GM19455 (cell line): ENCODE measurements around the gene LETM1.

Source experiments
- ATAC-seq: cut with Tn5 transposase; IDR thresholded peaks from one replicate; pipeline ENCODE4 v1.9.1; 2021; ENCODE audit not compliant: unreplicated experiment

The LETM1 gene

GRCh38 chr4:1856071-1856942 lies at the start of gene LETM1:
Gene LETM1, minus strand, starts transcription at chr4:1856156. Its CDS starts 206 bp downstream, at chr4:1855950.
- peak; percentile 76 for ATAC-seq

- no peak for ATAC-seq
Observed at GRCh38 chr4:1904042-1904441, 48.1 kb upstream of the LETM1 start.

GRCh38 chr4:1903035-1903434 lies 47.1 kb upstream of the LETM1 start:
- ATAC-seq, result no peak

GRCh38 chr4:1902243-1902642 lies 46.3 kb upstream of the LETM1 start:
- ATAC-seq, result no peak

- no peak for ATAC-seq
Observed at GRCh38 chr4:1901127-1901526, 45.2 kb upstream of the LETM1 start.

GRCh38 chr4:1900624-1901023 lies 44.7 kb upstream of the LETM1 start:
- no peak for ATAC-seq

GRCh38 chr4:1900087-1900433 lies 44.1 kb upstream of the LETM1 start:
- no peak for ATAC-seq

GRCh38 chr4:1899149-1900086 lies 43.5 kb upstream of the LETM1 start:
- peak; percentile 60 for ATAC-seq

GRCh38 chr4:1898681-1899080 lies 42.7 kb upstream of the LETM1 start:
- ATAC-seq, result no peak

GRCh38 chr4:1898007-1898406 lies 42.1 kb upstream of the LETM1 start:
- ATAC-seq, result no peak

GRCh38 chr4:1896658-1896991 lies 40.7 kb upstream of the LETM1 start:
- ATAC-seq, result no peak

GRCh38 chr4:1895971-1896657 lies 40.2 kb upstream of the LETM1 start:
- no peak for ATAC-seq

- ATAC-seq, result no peak
Observed at GRCh38 chr4:1890979-1891570, 35.1 kb upstream of the LETM1 start.

GRCh38 chr4:1887052-1887451 lies 31.1 kb upstream of the LETM1 start:
- ATAC-seq, result no peak

- ATAC-seq, result no peak
Observed at GRCh38 chr4:1885414-1885813, 29.5 kb upstream of the LETM1 start.

GRCh38 chr4:1883583-1883982 lies 27.6 kb upstream of the LETM1 start:
- no peak for ATAC-seq

GRCh38 chr4:1882850-1883271 lies 26.9 kb upstream of the LETM1 start:
- ATAC-seq, result no peak

- ATAC-seq, result no peak
Observed at GRCh38 chr4:1880332-1880731, 24.4 kb upstream of the LETM1 start.

GRCh38 chr4:1879485-1879884 lies 23.5 kb upstream of the LETM1 start:
- no peak for ATAC-seq

GRCh38 chr4:1874201-1874600 lies 18.2 kb upstream of the LETM1 start:
- no peak for ATAC-seq

- ATAC-seq, result no peak
Observed at GRCh38 chr4:1873776-1874175, 17.8 kb upstream of the LETM1 start.
